OCI-M2 (cell line): ENCODE results near the gene NTRK2.

ENCODE experiments used
- DNase-seq: peaks from one replicate; lab custom pipeline; 2025; ENCODE audit not compliant: unreplicated experiment; lab: John Stamatoyannopoulos, UW

Gene NTRK2

GRCh38 chr9:84778570-84778969 lies 109.0 kb downstream of the NTRK2 start:
- DNase-seq, result no peak

GRCh38 chr9:84779883-84780282 lies 110.4 kb downstream of the NTRK2 start:
- no peak for DNase-seq

GRCh38 chr9:84780385-84780784 lies 110.9 kb downstream of the NTRK2 start:
- DNase-seq, result no peak

GRCh38 chr9:84781458-84781857 lies 111.9 kb downstream of the NTRK2 start:
- no peak for DNase-seq

GRCh38 chr9:84781931-84782866 lies 112.7 kb downstream of the NTRK2 start:
- DNase-seq, result no peak

- DNase-seq, result no peak
Measured at GRCh38 chr9:84785792-84786547, 116.4 kb downstream of the NTRK2 start.

GRCh38 chr9:84788803-84789462 lies 119.4 kb downstream of the NTRK2 start:
- no peak for DNase-seq

- no peak for DNase-seq
Measured at GRCh38 chr9:84789463-84789830, 119.9 kb downstream of the NTRK2 start.

- no peak for DNase-seq
Measured at GRCh38 chr9:84791643-84792042, 122.1 kb downstream of the NTRK2 start.

- DNase-seq, result no peak
Measured at GRCh38 chr9:84793251-84793650, 123.7 kb downstream of the NTRK2 start.

- no peak for DNase-seq
Measured at GRCh38 chr9:84794981-84795637, 125.6 kb downstream of the NTRK2 start.

GRCh38 chr9:84796404-84796803 lies 126.9 kb downstream of the NTRK2 start:
- no peak for DNase-seq

GRCh38 chr9:84799251-84799650 lies 129.7 kb downstream of the NTRK2 start:
- DNase-seq, result no peak

GRCh38 chr9:84804951-84805694 lies 135.6 kb downstream of the NTRK2 start:
- no peak for DNase-seq

- no peak for DNase-seq
Measured at GRCh38 chr9:84807431-84807830, 137.9 kb downstream of the NTRK2 start.

GRCh38 chr9:84807870-84808390 lies 138.4 kb downstream of the NTRK2 start:
- DNase-seq, result no peak

GRCh38 chr9:84808416-84808815 lies 138.9 kb downstream of the NTRK2 start:
- no peak for DNase-seq

GRCh38 chr9:84811072-84811750 lies 141.7 kb downstream of the NTRK2 start:
- no peak for DNase-seq

- DNase-seq, result no peak
Measured at GRCh38 chr9:84811751-84812074, 142.2 kb downstream of the NTRK2 start.

- DNase-seq, result no peak
Measured at GRCh38 chr9:84812355-84812754, 142.8 kb downstream of the NTRK2 start.
